Kidney (tissue), 14 donors: Measurements from ENCODE around the gene KLK1. TPM values are rescaled to one million over a fixed set of nuclear protein-coding genes. Genes with fewer than 3 reads are reported as not detected.

Source experiments
- DNase-seq, 5 donors: peaks; one replicate each; pipeline ENCODE4 v3.0.0-alpha.2; 2013 to 2020
- FAIRE-seq: peaks from 2 replicates; lab custom pipeline; 2012; peaks lifted over from hg19 to GRCh38; lab: Jason Lieb, UNC
- H3K27ac ChIP-seq, 2 donors: one replicate each; pipeline ENCODE4 v1.7.0; 2013; ENCODE audit warnings: low read depth in 2 of 2, low read length in 2 of 2, inconsistent platforms in 1 of 2
- H3K27me3 ChIP-seq: one replicate; pipeline ENCODE4 v1.7.1; 2013; ENCODE audit warnings: low read length, inconsistent platforms; ENCODE audit not compliant: control insufficient read depth, insufficient read depth
- H3K36me3 ChIP-seq, 3 donors: one replicate each; pipeline versions ENCODE4 v1.7.0 to v1.7.1; 2013; ENCODE audit warnings: low read length in 3 of 3, control low read depth in 1 of 3, inconsistent platforms in 1 of 3; ENCODE audit not compliant: insufficient read depth in 3 of 3, control insufficient read depth in 2 of 3
- H3K4me1 ChIP-seq, 3 donors: one replicate each; pipeline versions ENCODE4 v1.7.0 to v1.7.1; 2013; ENCODE audit warnings: low read length in 3 of 3, inconsistent platforms in 1 of 3, low read depth in 1 of 3; ENCODE audit not compliant: control insufficient read depth in 2 of 3, insufficient read depth in 2 of 3
- H3K4me3 ChIP-seq, 3 donors: one replicate each; pipeline versions ENCODE4 v1.7.0 to v1.8.1; 2013; ENCODE audit warnings: low read length in 3 of 3, control low read depth in 1 of 3, inconsistent platforms in 1 of 3
- H3K9ac ChIP-seq, 3 donors: one replicate each; pipeline versions ENCODE4 v1.7.0 to v1.7.1; 2013; ENCODE audit warnings: low read length in 3 of 3, control low read depth in 1 of 3, inconsistent platforms in 1 of 3
- H3K9me3 ChIP-seq, 3 donors: one replicate each; pipeline versions ENCODE4 v1.7.0 to v1.7.1; 2013; ENCODE audit warnings: low read length in 3 of 3, control low read depth in 1 of 3, inconsistent platforms in 1 of 3; ENCODE audit not compliant: control insufficient read depth in 2 of 3, insufficient read depth in 1 of 3
- CTCF ChIP-seq: IDR thresholded peaks from 3 replicates; pipeline ENCODE4 v1.5.1; 2012; ENCODE audit warnings: mild to moderate bottlenecking, moderate library complexity, borderline replicate concordance; ENCODE audit not compliant: insufficient read depth; ENCODE audit errors: extremely low read depth
- intact Hi-C: fragments of 100-400 bp; cut with DNase I; formaldehyde crosslinking; loops from one replicate; pipeline ENCODE4 v1.11.1; 2022
- polyA plus RNA-seq: library from polyadenylated mRNA; stranded (reverse); fragments of 350-450 nt; fragmentation: Illumina TruSeq; extraction: RNeasy Lipid Tissue Mini Kit (QIAGEN cat#74804); gene quantifications from one replicate; pipeline ENCODE4 v1.2.3, GENCODE V29; 2014; ENCODE audit warnings: low read depth, low replicate concordance; ENCODE audit not compliant: insufficient read depth
- total RNA-seq: library from RNA; stranded (reverse); fragmentation: NEBNext Ultra II Directional; extraction: Animal tissue kit (Norgen Biotek cat#: 25700); gene quantifications from one replicate; pipeline ENCODE4 v1.2.1, GENCODE V29; 2021
- donor health status: control.
- donor health status: control.
- donor health status: control.
- donor health status: control.
- donor health status: control.
- donor health status: DM: yes; HTN: yes; CAD: no.
- donor health status: Normal renal cell carcinoma (clear cell type).

The KLK1 gene
- total and polyA plus RNA-seq, 2 donors from 2014 or later: 0.41 to 827 TPM

DNA sequence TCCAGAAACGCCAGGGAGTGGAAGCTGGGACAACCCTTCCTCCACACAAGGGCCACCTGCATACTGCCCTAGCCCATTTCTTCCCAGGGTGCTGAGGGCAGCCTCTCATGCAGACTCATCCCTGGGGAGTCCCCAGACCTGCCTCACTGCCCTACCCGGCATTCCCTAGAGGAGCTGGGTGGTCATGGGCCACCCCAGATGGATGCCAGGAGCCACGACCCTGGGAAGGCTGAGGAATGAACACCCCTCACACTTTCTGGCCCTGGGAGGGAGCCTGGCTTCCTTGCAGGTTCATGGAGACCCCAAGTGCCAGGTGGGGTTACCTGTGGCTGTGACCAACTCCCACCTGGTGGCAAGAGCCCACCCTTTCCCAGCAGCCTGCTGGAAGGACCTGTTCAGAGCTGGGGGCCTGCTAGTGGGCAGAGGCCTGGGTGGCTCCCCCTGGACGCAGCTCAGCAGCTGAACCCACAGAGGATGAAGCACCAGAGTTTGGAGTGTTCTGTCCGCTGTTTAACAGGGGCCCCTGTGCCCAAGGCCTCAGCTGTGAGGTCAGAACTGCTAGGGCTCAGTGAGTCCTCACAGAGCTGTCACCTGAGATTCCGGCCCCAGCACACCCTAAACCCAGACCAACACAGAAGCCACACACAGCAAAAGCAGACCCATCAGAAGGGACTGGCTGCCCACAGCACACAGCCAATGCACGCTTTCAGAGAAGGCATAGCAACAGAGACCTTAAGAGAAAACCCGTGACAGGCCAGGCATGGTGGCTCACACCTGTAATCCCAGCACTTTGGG, 26.8 kb downstream of the KLK1 start:
- Histone ChIP-seq H3K9ac (no peak overlapping the region), H3K4me3 (no peak overlapping the region), H3K4me1 (peaks cover 0 to 3% (median 0%) of the 10 kb centered on the region in 3 donors), H3K9me3 (no peaks in the 10 kb centered on the region), H3K27ac (no peak overlapping the region), H3K36me3 (peaks cover 0 to 10% (median 6%) of the 10 kb centered on the region in 3 donors), H3K27me3 (no peaks in the 10 kb centered on the region)
- intact Hi-C loops: no loop called here
- FAIRE-seq (no peak), DNase-seq (no peak)
- TF ChIP-seq CTCF: no peak

- no peak for FAIRE-seq
- H3K27me3 ChIP-seq: no peaks in the 10 kb centered on the region
- H3K9ac ChIP-seq: no peak overlapping the region
- intact Hi-C loops: no loop called here
- no peak overlapping the region for H3K4me3 ChIP-seq
- peaks cover 0 to 3% (median 0%) of the 10 kb centered on the region in 3 donors for H3K4me1 ChIP-seq
- DNase-seq: no peak
- no peak for TF ChIP-seq CTCF
- H3K9me3 ChIP-seq: no peaks in the 10 kb centered on the region
- peaks cover 0 to 10% (median 6%) of the 10 kb centered on the region in 3 donors for H3K36me3 ChIP-seq
- no peak overlapping the region for H3K27ac ChIP-seq
These were observed 27.4 kb downstream of the KLK1 start for GRCh38 chr19:50796128-50796633.

- no peak for DNase-seq
- Histone ChIP-seq H3K9me3 (no peaks in the 10 kb centered on the region), H3K27me3 (no peaks in the 10 kb centered on the region), H3K4me1 (peaks cover 0 to 3% (median 0%) of the 10 kb centered on the region in 3 donors), H3K9ac (no peak overlapping the region), H3K36me3 (peaks cover 0 to 10% (median 6%) of the 10 kb centered on the region in 3 donors), H3K4me3 (no peak overlapping the region), H3K27ac (no peak overlapping the region)
- intact Hi-C loops: no loop called here
- FAIRE-seq: no peak
- no peak for TF ChIP-seq CTCF
These were observed 27.9 kb downstream of the KLK1 start for GRCh38 chr19:50795664-50796073.
